ENCODE measurements around the gene SMCO3. TPM values are rescaled to one million over a fixed set of nuclear protein-coding genes. Genes with fewer than 3 reads are reported as not detected.

The SMCO3 gene
- polyA plus RNA-seq, 1 of the 3 experiments (the other 2 are of a cell fraction) = 0.03 TPM

DNA sequence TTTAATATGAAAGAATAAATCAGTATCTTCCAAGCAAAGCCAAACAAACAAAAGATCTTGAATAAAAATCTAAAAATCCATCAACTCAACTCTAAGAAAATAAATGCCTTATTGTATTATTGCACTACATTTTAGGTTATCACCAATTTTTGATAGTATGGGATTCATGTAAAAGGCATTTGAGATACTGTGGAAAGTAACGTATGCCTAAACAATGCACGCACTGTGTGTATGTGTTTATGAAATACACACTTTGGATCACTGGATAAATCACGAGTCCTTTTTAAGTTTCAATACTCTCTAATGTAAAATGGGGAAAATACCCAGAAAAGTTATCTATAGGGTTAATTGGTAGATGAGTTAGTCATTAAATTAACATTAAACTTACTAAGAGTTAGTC lies 28.4 kb downstream of the SMCO3 start:
- Histone ChIP-seq H3K9me2 (no peaks in the 10 kb centered on the region), H3K4me3 (ENCODE audit: low read depth in 2 of 2, low read length in 1 of 2) (no peak overlapping the region), H4K20me1 (ENCODE audit: insufficient read depth) (no peaks in the 10 kb centered on the region), H3K27ac (ENCODE audit: low read depth in 2 of 2, low read length in 1 of 2) (no peak overlapping the region), H3K9me3 (no peaks in the 10 kb centered on the region), H3K79me2 (ENCODE audit: insufficient read depth) (0 out of 2 replicates have a peak, but pooled peaks cover 4% of the 10 kb centered on the region), H3K4me1 (ENCODE audit: control insufficient read depth in 1 of 2, insufficient read depth in 2 of 2, low read depth in 1 of 2, low read length in 1 of 2) (no peaks in the 10 kb centered on the region; a peak in 1 of 4 replicates), H3K27me3 (ENCODE audit: insufficient read depth) (no peaks in the 10 kb centered on the region), H3K36me3 (replicated peaks in 1 of 2; ENCODE audit: control insufficient read depth in 1 of 2, insufficient read depth in 2 of 2, low read length in 1 of 2) (peaks cover 54 to 60% of the 10 kb centered on the region in 2 experiments), H3K9ac (no peak overlapping the region), H3F3A (replicated peaks; ENCODE audit: insufficient read depth) (peaks cover 4% of the 10 kb centered on the region), H2AFZ (ENCODE audit: low read depth) (no peak overlapping the region), H3K4me2 (no peak overlapping the region)
- CTCF ChIA-PET = no interaction called here
- POLR2A ChIA-PET = interaction anchor here (0.8 kb wide), 1 partner anchor 18 kb away, joined by 3 read pairs; the partner anchor contains the start of genes C12orf60 and WBP11
- TF ChIP-seq TEAD4 (IDR thresholded peaks at IDR 0.05; ENCODE audit: borderline replicate concordance, insufficient read depth) (no peak), FOXM1 (IDR thresholded peaks at IDR 0.05; ENCODE audit: low read depth) (no peak), GABPA (IDR thresholded peaks at IDR 0.05; ENCODE audit: low read depth) (no peak), RXRA (IDR thresholded peaks at IDR 0.05; ENCODE audit: borderline replicate concordance, low read depth) (no peak), MXI1 (IDR thresholded peaks at IDR 0.05; ENCODE audit: low read depth, low read length) (no peak), RCOR1 (IDR thresholded peaks at IDR 0.05; ENCODE audit: low read length) (no peak), SIN3A (IDR thresholded peaks at IDR 0.05; ENCODE audit: borderline replicate concordance, low read depth, low read length) (no peak), EP300 (IDR thresholded peaks at IDR 0.05; ENCODE audit: borderline replicate concordance in 1 of 2, low read depth in 1 of 2, low read length in 1 of 2) (no peak), JUND (IDR thresholded peaks at IDR 0.05) (no peak), FOXJ3 (CRISPR knock-in tag; IDR thresholded peaks at IDR 0.05) (no peak), MEF2A (IDR thresholded peaks at IDR 0.05; ENCODE audit: borderline replicate concordance, low read depth) (no peak), POLR2AphosphoS5 (IDR thresholded peaks at IDR 0.05; ENCODE audit: low read depth, low read length) (no peak), FOSL2 (IDR thresholded peaks at IDR 0.05; ENCODE audit: borderline replicate concordance, low read depth) (no peak)
- TF ChIP-seq, protein P1, sequence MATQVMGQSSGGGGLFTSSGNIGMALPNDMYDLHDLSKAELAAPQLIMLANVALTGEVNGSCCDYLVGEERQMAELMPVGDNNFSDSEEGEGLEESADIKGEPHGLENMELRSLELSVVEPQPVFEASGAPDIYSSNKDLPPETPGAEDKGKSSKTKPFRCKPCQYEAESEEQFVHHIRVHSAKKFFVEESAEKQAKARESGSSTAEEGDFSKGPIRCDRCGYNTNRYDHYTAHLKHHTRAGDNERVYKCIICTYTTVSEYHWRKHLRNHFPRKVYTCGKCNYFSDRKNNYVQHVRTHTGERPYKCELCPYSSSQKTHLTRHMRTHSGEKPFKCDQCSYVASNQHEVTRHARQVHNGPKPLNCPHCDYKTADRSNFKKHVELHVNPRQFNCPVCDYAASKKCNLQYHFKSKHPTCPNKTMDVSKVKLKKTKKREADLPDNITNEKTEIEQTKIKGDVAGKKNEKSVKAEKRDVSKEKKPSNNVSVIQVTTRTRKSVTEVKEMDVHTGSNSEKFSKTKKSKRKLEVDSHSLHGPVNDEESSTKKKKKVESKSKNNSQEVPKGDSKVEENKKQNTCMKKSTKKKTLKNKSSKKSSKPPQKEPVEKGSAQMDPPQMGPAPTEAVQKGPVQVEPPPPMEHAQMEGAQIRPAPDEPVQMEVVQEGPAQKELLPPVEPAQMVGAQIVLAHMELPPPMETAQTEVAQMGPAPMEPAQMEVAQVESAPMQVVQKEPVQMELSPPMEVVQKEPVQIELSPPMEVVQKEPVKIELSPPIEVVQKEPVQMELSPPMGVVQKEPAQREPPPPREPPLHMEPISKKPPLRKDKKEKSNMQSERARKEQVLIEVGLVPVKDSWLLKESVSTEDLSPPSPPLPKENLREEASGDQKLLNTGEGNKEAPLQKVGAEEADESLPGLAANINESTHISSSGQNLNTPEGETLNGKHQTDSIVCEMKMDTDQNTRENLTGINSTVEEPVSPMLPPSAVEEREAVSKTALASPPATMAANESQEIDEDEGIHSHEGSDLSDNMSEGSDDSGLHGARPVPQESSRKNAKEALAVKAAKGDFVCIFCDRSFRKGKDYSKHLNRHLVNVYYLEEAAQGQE (IDR thresholded peaks at IDR 0.05; ENCODE audit: low read depth, low read length) = no peak
- TF ChIP-seq, protein P2, sequence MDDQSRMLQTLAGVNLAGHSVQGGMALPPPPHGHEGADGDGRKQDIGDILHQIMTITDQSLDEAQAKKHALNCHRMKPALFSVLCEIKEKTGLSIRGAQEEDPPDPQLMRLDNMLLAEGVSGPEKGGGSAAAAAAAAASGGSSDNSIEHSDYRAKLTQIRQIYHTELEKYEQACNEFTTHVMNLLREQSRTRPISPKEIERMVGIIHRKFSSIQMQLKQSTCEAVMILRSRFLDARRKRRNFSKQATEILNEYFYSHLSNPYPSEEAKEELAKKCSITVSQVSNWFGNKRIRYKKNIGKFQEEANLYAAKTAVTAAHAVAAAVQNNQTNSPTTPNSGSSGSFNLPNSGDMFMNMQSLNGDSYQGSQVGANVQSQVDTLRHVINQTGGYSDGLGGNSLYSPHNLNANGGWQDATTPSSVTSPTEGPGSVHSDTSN (IDR thresholded peaks at IDR 0.05) = no peak
- TF ChIP-seq, protein P3, sequence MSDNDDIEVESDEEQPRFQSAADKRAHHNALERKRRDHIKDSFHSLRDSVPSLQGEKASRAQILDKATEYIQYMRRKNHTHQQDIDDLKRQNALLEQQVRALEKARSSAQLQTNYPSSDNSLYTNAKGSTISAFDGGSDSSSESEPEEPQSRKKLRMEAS (IDR thresholded peaks at IDR 0.05; ENCODE audit: low read depth) = no peak
- DNase-seq = no peak
- 92% methylated on average over 3 of the region's 3 CpGs for WGBS (ENCODE audit: low lambda C conversion rate)

All from SK-N-SH (cell line).